ENCODE results near the gene TRMU. TPM values are rescaled to one million over a fixed set of nuclear protein-coding genes. Genes with fewer than 3 reads are reported as not detected.
"Not testable (repeated sequence)": the region's sequence is repeated elsewhere in the genome, so short reads cannot be mapped to it uniquely, and the experiment has no call there.

Gene TRMU
- total and polyA plus RNA-seq, 4 donors: 14.3 to 34.4 (median 18.6) TPM

GRCh38 chr22:46395145-46395544 lies 59.6 kb downstream of the TRMU start:
- TF ChIP-seq CTCF (IDR thresholded peaks at IDR 0.05; ENCODE audit: low read depth, low read length, missing input control): no peak
- TF ChIP-seq EGR1 (IDR thresholded peaks at IDR 0.05; ENCODE audit: low read depth in 2 of 2): no peak
- no peak for TF ChIP-seq HNF4G (IDR thresholded peaks at IDR 0.05)
- TF ChIP-seq FOXA1 (IDR thresholded peaks at IDR 0.05): no peak
- no peak for TF ChIP-seq YY1 (IDR thresholded peaks at IDR 0.05)
- no peak for TF ChIP-seq SP1 (IDR thresholded peaks at IDR 0.05)
- no peak for TF ChIP-seq RXRA (IDR thresholded peaks at IDR 0.05)
- no peak for TF ChIP-seq REST (IDR thresholded peaks at IDR 0.05)
- TF ChIP-seq GABPA (IDR thresholded peaks at IDR 0.05 in 1 of 2, conservative IDR thresholded peaks at IDR 0.05 in 1 of 2): no peak
- no peak for TF ChIP-seq ATF3 (IDR thresholded peaks at IDR 0.05)
- no peak for TF ChIP-seq FOXA2 (IDR thresholded peaks at IDR 0.05)
- TF ChIP-seq HNF4A (conservative IDR thresholded peaks at IDR 0.05): no peak
- no peak for TF ChIP-seq RAD21 (IDR thresholded peaks at IDR 0.05)
- TF ChIP-seq TAF1 (conservative IDR thresholded peaks at IDR 0.05): no peak
- no peak for TF ChIP-seq ZBTB33 (IDR thresholded peaks at IDR 0.05)
- no peak for TF ChIP-seq JUND (IDR thresholded peaks at IDR 0.05)
- Histone ChIP-seq H3K27me3 (ENCODE audit: control insufficient read depth in 4 of 4, insufficient read depth in 4 of 4, low read length in 3 of 4) (no peaks in the 10 kb centered on the region), H3K36me3 (ENCODE audit: control insufficient read depth in 4 of 4, insufficient read depth in 3 of 4, low read depth in 1 of 4, low read length in 3 of 4) (no peaks in the 10 kb centered on the region), H3K9me3 (ENCODE audit: control insufficient read depth in 4 of 4, low read length in 3 of 4) (no peaks in the 10 kb centered on the region), H3K4me1 (ENCODE audit: control insufficient read depth in 4 of 4, insufficient read depth in 4 of 4, low read length in 3 of 4) (peaks cover 0 to 4% (median 0%) of the 10 kb centered on the region in 4 donors), H3K4me3 (ENCODE audit: low read depth in 1 of 3, low read length in 3 of 3) (no peak overlapping the region), H3K27ac (ENCODE audit: low read depth in 1 of 2, low read length in 2 of 2) (no peak overlapping the region), H3K9ac (ENCODE audit: low read depth in 1 of 2, low read length in 2 of 2) (no peak overlapping the region)
- no peak for DNase-seq (ENCODE audit: low spot score)
- 91% methylated on average over 13 of the region's 13 CpGs for whole genome bisulfite sequencing

- not testable (repeated sequence) for H3K36me3 ChIP-seq (ENCODE audit: control insufficient read depth in 4 of 4, insufficient read depth in 3 of 4, low read depth in 1 of 4, low read length in 3 of 4); H3K9me3 ChIP-seq (ENCODE audit: control insufficient read depth in 4 of 4, low read length in 3 of 4); H3K4me1 ChIP-seq (ENCODE audit: control insufficient read depth in 4 of 4, insufficient read depth in 4 of 4, low read length in 3 of 4); DNase-seq (ENCODE audit: low spot score); H3K27me3 ChIP-seq (ENCODE audit: control insufficient read depth in 4 of 4, insufficient read depth in 4 of 4, low read length in 3 of 4); H3K9ac ChIP-seq (ENCODE audit: low read depth in 1 of 2, low read length in 2 of 2); H3K4me3 ChIP-seq (ENCODE audit: low read depth in 1 of 3, low read length in 3 of 3); H3K27ac ChIP-seq (ENCODE audit: low read depth in 1 of 2, low read length in 2 of 2)
- 84% methylated on average over 5 of the region's 5 CpGs for WGBS
Observed at GRCh38 chr22:46397049-46397448, 61.5 kb downstream of the TRMU start.

Measured in liver (tissue), 9 donors.